ENCODE data around the gene SDF2L1.

GRCh38 chr22:21652010-21652546 is 10.0 kb downstream of the SDF2L1 start:
- no peak for TF ChIP-seq CTCF (IDR thresholded peaks at IDR 0.05; ENCODE audit: low read length)
- TF ChIP-seq EZH2 (IDR thresholded peaks at IDR 0.05; ENCODE audit: borderline replicate concordance, low read length), result no peak

Measured in OCI-LY1 (cell line).